ENCODE results near the gene TMEM208. TPM values are rescaled to one million over a fixed set of nuclear protein-coding genes. Genes with fewer than 3 reads are reported as not detected.

TMEM208 gene
- total and polyA plus RNA-seq, 2 of the 13 experiments (the other 11 are each of a cell fraction or from before 2014, with no cell fraction given), result 58.8 to 72.9 TPM

- H3K9me3 ChIP-seq (ENCODE audit: low read length), result no peaks in the 10 kb centered on the region
- CTCF ChIA-PET (ENCODE audit: low intra/inter-chr PET ratio, low total read pairs), result no interaction called here
- no TSS peak for BruUV-seq (replicated peaks)
- H3K4me1 ChIP-seq (ENCODE audit: insufficient read depth, low read length), result peaks cover 52% of the 10 kb centered on the region
- peaks cover 13 to 22% of the 10 kb centered on the region in 2 experiments for H3K36me3 ChIP-seq (replicated peaks in 1 of 2; ENCODE audit: control insufficient read depth in 1 of 2, insufficient read depth in 2 of 2, low read length in 2 of 2)
- H3K79me2 ChIP-seq (ENCODE audit: insufficient read depth, low read length), result peaks cover 21% of the 10 kb centered on the region
- in situ Hi-C loops (cut with HindIII; ENCODE audit: extremely low pct_ligation_motif_present, low pct_unique_long_range_greater_than_20kb) (no loop called here), intact Hi-C loops (cut with micrococcal nuclease; ENCODE audit: unreplicated experiment) (no loop called here)
- WGBS (ENCODE audit: low lambda C conversion rate), result 40% methylated on average over 12 of the region's 13 CpGs
- POLR2A ChIA-PET, result interaction anchor here (1.0 kb wide), 1 partner anchor 20 kb away, joined by 4 read pairs; the partner anchor contains the start of gene NOL3
- peak overlapping the region; percentile 97 for H3K4me2 ChIP-seq (ENCODE audit: low read depth, low read length)
- no peak overlapping the region for H3K4me3 ChIP-seq (replicated peaks in 1 of 3; ENCODE audit: insufficient read depth in 1 of 3, low read depth in 2 of 3, low read length in 3 of 3)
- no peaks in the 10 kb centered on the region; the same call in 1 of the 2 replicates for H4K20me1 ChIP-seq (ENCODE audit: insufficient read depth, low read length)
- peaks cover 7 to 16% of the 10 kb centered on the region in 2 experiments; a peak in 2 of 5 replicates for H3K27me3 ChIP-seq (ENCODE audit: control insufficient read depth in 1 of 2, insufficient read depth in 2 of 2, low read length in 2 of 2)
- H3K9ac ChIP-seq (ENCODE audit: insufficient read depth, low read depth, low read length), result no peak overlapping the region
- DNase-seq (ENCODE audit: low spot score) (no peak), ATAC-seq (no peak), FAIRE-seq (no peak)
- H2AFZ ChIP-seq (ENCODE audit: low read length), result no peak overlapping the region
- H3K27ac ChIP-seq (ENCODE audit: extremely low read length, insufficient read depth, low read length), result no peak overlapping the region
- TF ChIP-seq ZNF17 (CRISPR knock-in tag; IDR thresholded peaks at IDR 0.05) (0 out of 2 replicates have a peak, but pooled peaks have one; percentile 53), RELA (CRISPR knock-in tag; IDR thresholded peaks at IDR 0.05) (no peak), ZNF121 (CRISPR knock-in tag; IDR thresholded peaks at IDR 0.05) (peak; percentile 53; the same call in 1 of the 2 replicates), ZNF292 (CRISPR knock-in tag; IDR thresholded peaks at IDR 0.05; ENCODE audit: borderline replicate concordance, low read depth) (no peak), HOXA5 (CRISPR knock-in tag; IDR thresholded peaks at IDR 0.05) (no peak), FOSL2 (CRISPR knock-in tag; IDR thresholded peaks at IDR 0.05) (peak; percentile 53), TAF15 (IDR thresholded peaks at IDR 0.05; ENCODE audit: low read depth, low read length, poor library complexity, severe bottlenecking) (no peak)
Measured at GRCh38 chr16:67190448-67191399, 36.2 kb upstream of the TMEM208 start.

All from HepG2 (cell line).